HG02678 (cell line): ENCODE measurements around the gene SKAP1.
"Not testable (repeated sequence)": the region's sequence is repeated elsewhere in the genome, so short reads cannot be mapped to it uniquely, and the experiment has no call there.

ENCODE experiments used
- ATAC-seq: cut with Tn5 transposase; IDR thresholded peaks from one replicate; pipeline ENCODE4 v1.9.1; 2021; ENCODE audit warnings: mild to moderate bottlenecking, moderate library complexity; ENCODE audit not compliant: unreplicated experiment

SKAP1 gene

GRCh38 chr17:48449335-48449734 is 19.3 kb upstream of the SKAP1 start:
- ATAC-seq = not testable (repeated sequence)

GRCh38 chr17:48445248-48445620 is 15.2 kb upstream of the SKAP1 start:
- no peak for ATAC-seq

GRCh38 chr17:48444516-48445247 is 14.7 kb upstream of the SKAP1 start:
- ATAC-seq = no peak

- no peak for ATAC-seq
Measured at GRCh38 chr17:48443712-48444111, 13.7 kb upstream of the SKAP1 start.

- no peak for ATAC-seq
Measured at GRCh38 chr17:48442819-48443218, 12.8 kb upstream of the SKAP1 start.

- no peak for ATAC-seq
Measured at GRCh38 chr17:48441862-48442261, 11.8 kb upstream of the SKAP1 start.

GRCh38 chr17:48441231-48441711 is 11.3 kb upstream of the SKAP1 start:
- peak; percentile 67 for ATAC-seq

- no peak for ATAC-seq
Measured at GRCh38 chr17:48440669-48441068, 10.7 kb upstream of the SKAP1 start.

GRCh38 chr17:48439875-48440505 is 10.0 kb upstream of the SKAP1 start:
- ATAC-seq = no peak

GRCh38 chr17:48439110-48439850 is 9.3 kb upstream of the SKAP1 start:
- peak; percentile 32 for ATAC-seq

- no peak for ATAC-seq
Measured at GRCh38 chr17:48438516-48439061, 8.6 kb upstream of the SKAP1 start.

- ATAC-seq = no peak
Measured at GRCh38 chr17:48433896-48434295, 3.9 kb upstream of the SKAP1 start.

GRCh38 chr17:48432820-48433775 is 3.1 kb upstream of the SKAP1 start:
- no peak for ATAC-seq

- peak; percentile 25 for ATAC-seq
Measured at GRCh38 chr17:48429156-48429555, 858 bp downstream of the SKAP1 start.

- ATAC-seq = no peak
Measured at GRCh38 chr17:48427598-48427997, 2.4 kb downstream of the SKAP1 start.

GRCh38 chr17:48426761-48427500 is 3.1 kb downstream of the SKAP1 start:
- no peak for ATAC-seq

- ATAC-seq = no peak
Measured at GRCh38 chr17:48426019-48426665, 3.9 kb downstream of the SKAP1 start.

- ATAC-seq = not testable (repeated sequence)
Measured at GRCh38 chr17:48422060-48422459, 8.0 kb downstream of the SKAP1 start.

- ATAC-seq = no peak
Measured at GRCh38 chr17:48420823-48421222, 9.2 kb downstream of the SKAP1 start.
